HG03139 (cell line): Measurements from ENCODE around the gene RUSC1.
"Not testable (repeated sequence)": the region's sequence is repeated elsewhere in the genome, so short reads cannot be mapped to it uniquely, and the experiment has no call there.

Experiments used
- ATAC-seq: cut with Tn5 transposase; IDR thresholded peaks from one replicate; pipeline ENCODE4 v1.9.1; 2021; ENCODE audit not compliant: unreplicated experiment

Gene RUSC1, protein sequence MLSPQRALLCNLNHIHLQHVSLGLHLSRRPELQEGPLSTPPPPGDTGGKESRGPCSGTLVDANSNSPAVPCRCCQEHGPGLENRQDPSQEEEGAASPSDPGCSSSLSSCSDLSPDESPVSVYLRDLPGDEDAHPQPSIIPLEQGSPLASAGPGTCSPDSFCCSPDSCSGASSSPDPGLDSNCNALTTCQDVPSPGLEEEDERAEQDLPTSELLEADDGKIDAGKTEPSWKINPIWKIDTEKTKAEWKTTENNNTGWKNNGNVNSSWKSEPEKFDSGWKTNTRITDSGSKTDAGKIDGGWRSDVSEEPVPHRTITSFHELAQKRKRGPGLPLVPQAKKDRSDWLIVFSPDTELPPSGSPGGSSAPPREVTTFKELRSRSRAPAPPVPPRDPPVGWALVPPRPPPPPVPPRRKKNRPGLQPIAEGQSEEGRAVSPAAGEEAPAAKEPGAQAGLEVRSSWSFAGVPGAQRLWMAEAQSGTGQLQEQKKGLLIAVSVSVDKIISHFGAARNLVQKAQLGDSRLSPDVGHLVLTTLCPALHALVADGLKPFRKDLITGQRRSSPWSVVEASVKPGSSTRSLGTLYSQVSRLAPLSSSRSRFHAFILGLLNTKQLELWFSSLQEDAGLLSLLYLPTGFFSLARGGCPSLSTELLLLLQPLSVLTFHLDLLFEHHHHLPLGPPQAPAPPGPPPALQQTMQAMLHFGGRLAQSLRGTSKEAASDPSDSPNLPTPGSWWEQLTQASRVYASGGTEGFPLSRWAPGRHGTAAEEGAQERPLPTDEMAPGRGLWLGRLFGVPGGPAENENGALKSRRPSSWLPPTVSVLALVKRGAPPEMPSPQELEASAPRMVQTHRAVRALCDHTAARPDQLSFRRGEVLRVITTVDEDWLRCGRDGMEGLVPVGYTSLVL

GRCh38 chr1:155320661-155321617 lies at the start of gene RUSC1:
Gene RUSC1 (plus strand): TSS chr1:155320894. CDS start chr1:155321774, 880 bp downstream.
- ATAC-seq: no peak

DNA sequence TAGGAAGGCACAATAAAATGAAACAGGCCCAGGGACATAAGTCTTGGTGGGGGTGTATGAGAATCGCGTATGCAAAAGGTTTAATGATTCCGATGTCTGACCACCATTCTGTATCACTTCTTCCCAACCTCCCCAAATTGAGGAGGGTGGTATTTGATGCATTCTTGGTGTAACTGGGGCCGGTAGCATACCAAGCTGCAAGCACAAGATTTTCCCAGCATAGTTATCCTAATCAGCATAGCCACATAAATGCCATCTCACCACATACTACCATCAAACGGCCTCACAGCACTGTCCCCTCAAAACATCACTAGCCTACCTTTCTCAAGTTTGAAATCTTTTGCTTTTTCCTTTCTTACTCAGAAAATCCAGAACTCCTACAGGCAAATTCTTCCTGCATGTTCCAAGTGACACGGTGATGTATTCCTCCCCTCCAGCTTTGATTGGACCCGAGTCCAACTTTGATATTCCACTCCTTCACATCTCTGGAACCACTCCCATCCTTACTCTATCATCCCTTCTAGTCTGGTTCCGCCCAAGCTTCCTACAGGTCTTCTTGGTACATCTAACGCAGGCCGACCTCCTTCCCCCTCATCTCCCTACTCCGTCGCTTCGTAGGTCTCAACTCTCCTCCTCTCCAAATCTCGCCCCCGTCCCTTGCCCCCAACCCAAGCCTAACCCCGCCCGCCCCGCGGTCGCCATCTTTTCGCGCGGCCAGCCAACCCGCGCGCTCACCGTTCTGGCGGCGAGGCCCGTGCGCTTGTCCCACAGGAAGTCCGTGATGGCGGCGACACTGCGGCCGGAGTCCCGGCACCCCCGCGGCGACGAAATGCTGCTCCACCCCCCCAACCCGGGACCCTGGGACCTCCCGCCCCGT lies 48.0 kb upstream of the RUSC1 start:
- ATAC-seq: peak; percentile 14

DNA sequence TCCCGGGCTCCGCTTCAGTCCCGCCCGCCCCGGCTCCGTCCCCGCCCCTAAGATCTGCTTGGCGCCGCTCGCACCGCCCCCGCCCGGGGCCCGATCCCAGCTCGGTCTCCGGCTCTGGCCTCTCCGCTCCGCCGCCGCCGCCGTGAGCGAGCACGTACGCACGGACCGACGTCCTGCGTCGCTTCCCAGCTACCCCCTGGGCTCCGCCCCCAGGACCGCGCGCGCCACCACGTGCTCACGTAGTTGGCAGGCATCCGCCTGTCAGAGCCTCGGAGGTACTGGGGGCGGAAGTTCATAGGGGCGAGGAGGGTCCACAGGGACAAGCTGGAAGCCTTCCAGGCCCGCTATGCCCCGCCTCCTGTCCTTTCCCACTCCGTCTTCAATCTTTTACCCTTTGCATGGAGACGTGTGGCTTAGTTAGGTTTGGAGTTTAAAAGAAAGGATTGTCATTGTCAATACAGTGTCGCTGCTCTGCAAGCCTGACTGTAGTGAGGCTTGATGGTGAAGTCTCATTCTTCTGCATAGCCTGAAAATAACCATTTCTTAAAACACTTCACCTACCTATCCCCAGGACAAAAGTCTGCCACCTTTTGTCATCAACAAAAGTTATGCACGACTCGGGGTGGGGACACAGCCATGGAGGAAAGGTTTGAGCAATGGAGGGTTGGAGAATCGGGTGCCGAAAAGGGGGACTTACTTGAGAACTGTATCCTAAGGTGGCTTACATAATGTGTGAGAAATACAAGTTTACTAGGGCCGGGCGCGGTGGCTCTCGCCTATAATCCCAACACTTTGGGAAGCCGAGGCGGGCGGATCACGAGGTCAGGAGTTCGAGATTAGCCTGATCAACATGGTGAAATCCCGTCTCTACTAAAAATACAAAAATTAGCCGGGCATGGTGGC lies 47.1 kb upstream of the RUSC1 start, which contains the start of gene CLK2:
Gene CLK2 (minus strand): TSS at position 162 of the 903 bp plus-strand sequence. CDS start 2,527 bp downstream, outside the sequence.
- peak; percentile 75 for ATAC-seq

GRCh38 chr1:155277070-155277901 lies 43.4 kb upstream of the RUSC1 start, which contains the start of gene HCN3:
Gene HCN3 (plus strand): TSS chr1:155277463. CDS start chr1:155277591, 128 bp downstream.
- peak; percentile 64 for ATAC-seq

DNA sequence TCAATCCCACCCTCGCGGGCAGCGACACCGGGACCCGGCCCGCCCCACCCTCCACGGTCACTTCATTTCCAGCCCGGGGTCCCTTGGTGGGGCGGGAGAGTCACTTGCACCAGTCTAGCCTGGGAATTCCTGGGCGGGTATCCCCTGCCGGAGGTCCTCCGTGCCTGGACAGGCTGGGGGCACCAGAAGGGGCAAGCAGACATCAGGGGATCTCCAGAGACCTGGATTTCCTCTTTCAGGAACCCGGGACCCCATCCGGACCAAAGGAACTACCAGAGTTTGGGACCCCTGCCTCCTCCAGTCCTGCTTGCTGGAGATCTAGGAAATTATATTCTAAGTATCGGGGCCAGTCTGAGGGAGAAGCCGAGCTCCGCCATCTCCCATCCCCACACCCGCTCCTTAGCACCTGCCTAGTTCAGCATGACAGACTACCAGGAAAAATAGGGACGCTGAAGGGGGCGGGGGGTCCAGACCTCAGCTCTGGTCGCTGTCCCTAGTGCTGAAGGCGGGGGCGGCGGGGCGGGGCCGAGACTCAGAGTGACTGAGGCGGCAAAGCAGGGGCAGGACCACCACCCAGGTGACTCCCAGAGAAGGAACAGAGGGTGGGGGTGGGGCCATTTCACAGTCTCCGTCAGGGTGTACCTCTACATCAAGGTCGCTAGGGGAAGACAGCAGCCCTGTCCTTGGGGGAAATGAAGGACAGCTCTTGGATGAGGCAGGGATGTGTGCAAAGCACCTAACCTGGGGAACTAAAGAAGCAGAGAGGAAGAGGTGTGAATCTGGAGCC lies 42.6 kb upstream of the RUSC1 start:
- no peak for ATAC-seq

DNA sequence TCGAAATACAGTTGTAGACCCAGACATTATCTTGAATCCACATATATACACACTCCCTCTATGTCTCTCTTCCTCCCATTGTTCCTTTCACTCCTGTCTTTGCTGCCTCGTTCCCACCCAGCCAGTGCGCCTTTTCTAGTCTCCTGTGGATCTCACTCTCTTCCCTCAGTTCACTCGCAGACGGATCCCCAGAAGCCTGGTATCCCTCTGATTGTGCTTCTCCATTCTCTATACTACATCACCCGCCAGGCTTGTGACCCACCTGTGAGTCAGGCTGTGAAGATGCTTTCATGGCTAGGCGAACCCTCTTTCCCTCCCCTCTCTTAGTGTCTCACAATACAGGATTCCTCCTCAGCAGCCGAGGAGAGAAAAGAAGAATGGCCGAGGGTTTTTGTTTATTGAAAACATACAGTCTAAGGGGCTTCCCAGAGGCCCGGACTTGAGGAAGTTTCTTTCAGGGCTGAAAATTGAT lies 42.0 kb upstream of the RUSC1 start:
- ATAC-seq: no peak

DNA sequence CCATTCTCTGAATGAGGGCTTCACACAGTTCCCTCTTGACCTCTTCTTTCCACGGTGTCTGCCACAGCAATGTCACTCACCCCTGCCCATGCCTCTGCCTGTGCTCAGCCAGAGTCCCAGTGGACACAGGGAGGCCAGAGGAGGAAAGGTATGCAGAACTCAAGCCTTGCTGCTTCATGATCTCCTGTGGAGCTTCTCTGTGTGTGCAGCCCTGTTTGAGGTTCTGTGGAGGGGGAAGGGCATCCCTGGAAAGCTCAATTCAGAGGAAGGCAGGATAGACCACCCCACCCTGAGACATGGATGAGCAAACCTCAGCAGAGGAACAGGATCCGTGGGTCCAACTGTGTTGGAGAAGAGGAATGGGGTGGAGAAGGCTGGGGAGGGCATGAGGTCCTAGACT lies 41.4 kb upstream of the RUSC1 start:
- no peak for ATAC-seq

GRCh38 chr1:155282488-155283091 lies 38.1 kb upstream of the RUSC1 start:
- ATAC-seq: no peak

GRCh38 chr1:155284476-155284875 lies 36.2 kb upstream of the RUSC1 start:
- ATAC-seq: no peak

DNA sequence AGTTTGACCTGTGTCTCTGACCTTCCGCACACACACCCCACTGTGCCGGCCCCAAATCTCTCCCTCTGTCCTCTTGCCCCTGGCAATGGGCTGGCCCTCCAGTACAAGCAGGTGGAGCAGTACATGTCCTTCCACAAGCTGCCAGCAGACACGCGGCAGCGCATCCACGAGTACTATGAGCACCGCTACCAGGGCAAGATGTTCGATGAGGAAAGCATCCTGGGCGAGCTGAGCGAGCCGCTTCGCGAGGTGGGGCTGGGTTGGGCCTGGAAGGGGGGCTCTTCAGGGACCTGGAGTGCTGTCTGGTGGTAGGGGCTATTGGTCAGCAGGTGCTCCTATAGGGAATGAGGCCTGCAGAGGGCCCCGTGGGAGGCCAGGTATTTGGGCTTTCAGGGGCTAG lies 35.6 kb upstream of the RUSC1 start:
- ATAC-seq: no peak

DNA sequence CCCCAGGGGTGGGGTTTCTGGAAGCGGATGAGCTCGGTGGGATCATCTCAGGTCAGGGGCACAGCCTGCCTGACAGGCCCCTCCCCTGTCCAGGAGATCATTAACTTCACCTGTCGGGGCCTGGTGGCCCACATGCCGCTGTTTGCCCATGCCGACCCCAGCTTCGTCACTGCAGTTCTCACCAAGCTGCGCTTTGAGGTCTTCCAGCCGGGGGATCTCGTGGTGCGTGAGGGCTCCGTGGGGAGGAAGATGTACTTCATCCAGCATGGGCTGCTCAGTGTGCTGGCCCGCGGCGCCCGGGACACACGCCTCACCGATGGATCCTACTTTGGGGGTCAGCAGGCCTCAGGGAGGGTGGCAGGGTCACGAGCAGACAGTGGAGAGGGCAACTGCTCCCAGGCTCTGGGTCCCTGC lies 35.1 kb upstream of the RUSC1 start:
- no peak for ATAC-seq

- no peak for ATAC-seq
These were observed 34.1 kb upstream of the RUSC1 start for GRCh38 chr1:155286544-155286943.

DNA sequence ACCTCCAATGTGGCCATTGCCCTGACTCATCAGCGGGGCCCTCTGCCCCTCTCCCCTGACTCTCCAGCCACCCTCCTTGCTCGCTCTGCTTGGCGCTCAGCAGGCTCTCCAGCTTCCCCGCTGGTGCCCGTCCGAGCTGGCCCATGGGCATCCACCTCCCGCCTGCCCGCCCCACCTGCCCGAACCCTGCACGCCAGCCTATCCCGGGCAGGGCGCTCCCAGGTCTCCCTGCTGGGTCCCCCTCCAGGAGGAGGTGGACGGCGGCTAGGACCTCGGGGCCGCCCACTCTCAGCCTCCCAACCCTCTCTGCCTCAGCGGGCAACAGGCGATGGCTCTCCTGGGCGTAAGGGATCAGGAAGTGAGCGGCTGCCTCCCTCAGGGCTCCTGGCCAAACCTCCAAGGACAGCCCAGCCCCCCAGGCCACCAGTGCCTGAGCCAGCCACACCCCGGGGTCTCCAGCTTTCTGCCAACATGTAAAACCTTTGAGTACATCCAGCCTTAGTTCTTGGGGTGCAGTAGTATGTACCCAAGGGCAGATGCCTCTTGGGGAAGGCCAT lies 32.6 kb upstream of the RUSC1 start:
- ATAC-seq: no peak

DNA sequence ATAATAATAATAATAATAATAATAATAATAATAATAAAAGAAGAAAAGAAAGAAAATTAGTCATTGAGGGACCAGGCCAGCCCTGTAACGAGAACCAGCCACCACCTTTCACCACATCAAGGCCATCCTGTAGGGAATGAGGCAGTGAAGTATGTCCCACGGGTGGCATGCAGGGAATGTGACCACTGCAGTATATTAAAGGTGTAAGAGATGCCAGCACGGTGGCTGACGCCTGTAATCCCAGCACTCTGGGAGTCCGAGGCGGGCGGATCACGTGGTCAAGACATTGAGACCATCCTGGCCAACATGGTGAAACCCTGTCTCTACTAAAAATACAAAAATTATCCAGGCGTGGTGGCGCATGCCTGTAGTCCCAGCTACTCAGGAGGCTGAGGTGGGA lies 29.7 kb upstream of the RUSC1 start:
- ATAC-seq: not testable (repeated sequence)

DNA sequence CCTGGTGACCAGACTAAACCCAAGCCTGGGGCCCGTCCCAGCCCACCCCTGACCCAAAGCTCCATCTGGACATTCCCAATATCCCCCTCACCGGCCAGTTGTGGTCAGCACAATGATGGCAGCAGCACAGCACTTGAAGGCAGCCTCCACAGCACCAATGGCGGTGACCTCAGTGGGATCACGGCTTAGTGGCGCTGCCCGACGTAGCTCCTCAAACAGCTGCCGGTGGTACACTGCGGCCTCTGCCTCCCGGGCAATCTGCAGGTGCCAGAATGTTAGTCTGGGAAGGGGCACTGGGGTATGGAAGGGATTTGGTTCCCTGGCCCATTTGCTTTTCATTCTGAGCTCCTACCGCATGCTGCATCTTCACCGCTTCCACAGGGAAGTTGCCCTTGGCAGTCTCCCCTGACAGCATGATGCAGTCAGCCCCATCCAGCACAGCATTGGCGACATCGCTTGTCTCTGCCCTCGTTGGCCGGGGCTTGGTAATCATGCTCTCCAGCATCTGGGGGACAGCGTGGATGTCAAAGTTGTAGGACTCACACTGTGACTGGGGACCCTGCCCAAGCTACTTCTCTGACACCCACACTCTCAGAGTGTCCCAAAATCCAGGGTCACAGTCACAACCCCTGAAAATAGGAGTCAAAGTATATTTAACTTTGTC lies 27.5 kb upstream of the RUSC1 start:
- no peak for ATAC-seq
